Stimulated activated naive CD8-positive, alpha-beta T cell treated with anti-CD3 and anti-CD28 coated beads, Interleukin-15, Interleukin-2, amounts not matched to agents 100 U/mL and 50 U/mL, for 24 hours (primary cell): ENCODE results near the gene NAGK.
"Not testable (repeated sequence)": the region's sequence is repeated elsewhere in the genome, so short reads cannot be mapped to it uniquely, and the experiment has no call there.

ENCODE experiments used
- ATAC-seq: fragments of 150-1000 bp; cut with Tn5 transposase; one replicate; pipeline ENCODE4 v1.10.0; 2021
- DNase-seq: peaks from one replicate; pipeline ENCODE4 v3.0.0; 2021

The NAGK gene

DNA sequence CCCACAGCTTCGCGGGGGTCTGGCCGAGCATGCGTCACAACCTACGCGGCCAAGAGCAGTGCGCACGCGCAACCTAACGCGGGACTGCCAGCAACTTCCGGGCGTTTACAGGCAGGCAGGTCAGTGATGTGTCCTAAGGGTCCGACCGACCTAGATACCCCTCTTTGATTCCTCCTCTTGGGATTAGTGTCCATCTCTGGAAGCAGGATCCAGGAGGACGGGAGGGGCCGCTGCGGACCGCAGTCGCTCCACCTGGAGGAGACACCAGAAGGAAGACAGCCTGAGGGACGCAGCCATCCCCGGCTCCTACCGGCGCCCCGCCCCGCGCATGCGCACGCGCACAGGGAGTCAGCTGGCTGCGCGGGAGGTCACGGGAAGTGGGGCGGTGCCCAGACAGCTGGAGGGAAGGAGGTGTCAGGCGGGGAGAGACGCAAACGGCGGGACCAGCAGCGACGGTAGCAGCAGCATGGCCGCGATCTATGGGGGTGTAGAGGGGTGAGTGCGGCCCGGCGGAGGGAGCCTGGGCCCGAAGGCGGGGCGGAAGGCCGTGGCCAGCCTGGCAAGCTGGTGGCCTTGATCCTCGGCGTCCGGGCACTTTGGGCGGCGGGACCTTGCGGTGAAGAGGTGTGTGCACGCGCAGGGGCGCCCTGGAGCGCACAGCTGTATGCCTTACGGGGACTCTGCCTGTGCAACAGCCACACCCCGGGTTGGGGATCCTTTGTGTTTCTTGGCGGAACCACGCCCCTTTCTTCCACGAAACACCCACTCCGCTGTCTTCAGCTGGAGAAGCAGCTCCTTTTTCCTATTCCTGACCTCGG lies at the start of gene NAGK:
Gene NAGK, plus strand, starts transcription at position 431 of the 818 bp plus-strand sequence. Its CDS starts 36 bp downstream, at position 467.
- peak; percentile 97 for DNase-seq
- peak; percentile 85 for ATAC-seq

DNA sequence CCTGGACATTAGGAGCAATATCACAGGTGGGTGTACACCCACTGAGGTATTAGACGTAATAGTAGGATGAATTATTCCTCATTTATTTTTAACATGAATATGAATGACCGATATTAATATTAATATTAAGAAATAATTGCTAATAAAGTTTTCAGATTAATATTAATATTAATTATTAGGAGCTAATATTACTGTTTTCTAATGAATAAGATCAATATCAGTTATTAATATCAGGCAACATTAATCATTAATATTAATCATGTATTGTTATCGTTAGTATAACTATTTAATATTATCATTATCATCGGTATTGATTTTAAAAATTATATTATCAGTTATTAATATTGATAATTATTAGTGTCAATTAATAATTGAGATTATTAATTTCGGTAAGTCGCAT lies 48.5 kb upstream of the NAGK start:
- not testable (repeated sequence) for ATAC-seq, DNase-seq

DNA sequence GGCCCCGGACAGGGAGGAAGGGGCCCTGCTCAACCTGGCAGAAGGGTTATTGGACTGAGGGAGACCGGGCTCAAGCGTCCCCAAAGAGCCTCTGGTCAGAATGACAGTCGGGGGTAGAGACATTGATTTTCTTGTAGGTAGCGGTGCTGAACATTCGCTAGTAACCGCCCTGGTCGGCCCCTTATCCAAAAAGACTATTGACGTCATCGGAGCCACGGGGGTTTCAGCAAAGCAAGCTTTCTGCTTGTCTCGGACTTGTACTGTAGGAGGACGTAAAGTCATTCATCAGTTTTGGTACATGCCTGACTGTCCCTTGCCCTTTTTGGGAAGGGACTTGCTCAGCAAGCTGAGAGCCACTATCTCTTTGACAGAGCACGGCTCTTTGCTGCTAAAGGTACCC lies 47.1 kb upstream of the NAGK start:
- not testable (repeated sequence) for DNase-seq, ATAC-seq

DNA sequence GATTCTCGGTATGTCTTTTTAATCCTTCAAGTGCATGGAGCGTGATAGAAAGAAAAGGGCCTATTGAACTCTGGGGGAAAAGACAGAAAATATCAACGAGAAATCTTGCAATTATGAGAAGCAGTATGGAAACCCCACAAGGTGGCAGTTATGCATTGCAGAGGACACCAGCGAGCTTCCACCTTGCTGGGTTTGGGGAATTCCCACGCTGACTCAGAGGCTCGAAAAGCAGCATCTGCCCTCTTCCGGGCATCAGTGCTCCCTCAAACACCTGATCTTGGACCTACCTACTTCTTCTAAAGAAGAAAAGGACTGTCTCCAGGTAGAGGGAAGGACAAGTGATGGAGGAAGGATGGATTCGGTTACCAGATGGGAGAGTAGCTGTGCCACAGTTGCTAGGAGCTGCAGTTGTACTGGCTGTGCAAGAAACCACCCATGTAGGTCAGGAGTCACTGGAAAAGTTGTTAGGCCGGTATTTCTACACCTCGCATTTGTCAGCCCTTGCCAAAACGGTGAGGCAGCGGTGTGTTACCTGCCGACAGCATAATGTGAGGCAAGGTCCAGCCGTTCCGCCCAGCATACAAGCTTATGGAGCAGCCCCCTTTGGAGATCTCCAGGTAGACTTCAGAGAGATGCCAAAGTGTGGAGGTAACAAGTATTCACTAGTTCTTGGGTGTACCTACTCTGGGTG lies 44.8 kb upstream of the NAGK start:
- ATAC-seq = not testable (repeated sequence)
- DNase-seq = peak; percentile 71

DNA sequence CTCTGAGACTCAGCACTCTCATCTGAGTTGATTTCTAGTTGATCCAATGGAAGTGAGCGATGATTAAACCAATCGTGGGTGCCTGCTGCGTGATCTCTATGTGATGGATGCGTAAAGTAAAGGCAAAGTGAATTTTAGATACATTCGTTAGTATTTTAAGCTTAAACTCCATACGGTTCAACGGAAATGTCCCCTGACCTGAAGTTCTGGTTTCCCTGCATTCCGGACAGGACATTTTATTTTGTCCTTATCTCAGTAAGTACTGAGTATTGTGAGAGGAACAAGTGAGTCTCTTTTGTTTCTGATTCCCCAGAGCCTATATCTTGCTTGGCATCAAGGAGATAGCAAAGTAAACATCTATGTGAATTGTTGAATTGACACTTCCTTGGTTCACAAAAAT lies 32.2 kb upstream of the NAGK start:
- ATAC-seq, DNase-seq: not testable (repeated sequence)

DNA sequence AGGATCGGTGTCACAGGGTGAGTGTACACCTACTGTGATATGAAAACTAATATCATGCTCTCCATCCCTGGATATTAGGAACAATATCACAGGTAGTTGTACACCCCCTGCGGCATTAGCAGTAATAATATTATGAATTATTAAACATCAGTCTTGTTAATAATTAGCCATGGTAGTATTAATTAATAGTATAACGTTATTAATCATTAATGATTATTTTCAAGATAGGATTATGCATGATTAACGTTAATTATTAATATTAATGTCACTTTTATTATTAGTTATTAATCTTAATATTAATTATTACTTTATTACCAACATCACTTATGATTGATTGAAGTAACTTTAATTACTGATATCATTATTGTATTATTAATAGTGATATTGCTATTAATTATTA lies 26.2 kb upstream of the NAGK start:
- DNase-seq (no peak), ATAC-seq (no peak)

DNA sequence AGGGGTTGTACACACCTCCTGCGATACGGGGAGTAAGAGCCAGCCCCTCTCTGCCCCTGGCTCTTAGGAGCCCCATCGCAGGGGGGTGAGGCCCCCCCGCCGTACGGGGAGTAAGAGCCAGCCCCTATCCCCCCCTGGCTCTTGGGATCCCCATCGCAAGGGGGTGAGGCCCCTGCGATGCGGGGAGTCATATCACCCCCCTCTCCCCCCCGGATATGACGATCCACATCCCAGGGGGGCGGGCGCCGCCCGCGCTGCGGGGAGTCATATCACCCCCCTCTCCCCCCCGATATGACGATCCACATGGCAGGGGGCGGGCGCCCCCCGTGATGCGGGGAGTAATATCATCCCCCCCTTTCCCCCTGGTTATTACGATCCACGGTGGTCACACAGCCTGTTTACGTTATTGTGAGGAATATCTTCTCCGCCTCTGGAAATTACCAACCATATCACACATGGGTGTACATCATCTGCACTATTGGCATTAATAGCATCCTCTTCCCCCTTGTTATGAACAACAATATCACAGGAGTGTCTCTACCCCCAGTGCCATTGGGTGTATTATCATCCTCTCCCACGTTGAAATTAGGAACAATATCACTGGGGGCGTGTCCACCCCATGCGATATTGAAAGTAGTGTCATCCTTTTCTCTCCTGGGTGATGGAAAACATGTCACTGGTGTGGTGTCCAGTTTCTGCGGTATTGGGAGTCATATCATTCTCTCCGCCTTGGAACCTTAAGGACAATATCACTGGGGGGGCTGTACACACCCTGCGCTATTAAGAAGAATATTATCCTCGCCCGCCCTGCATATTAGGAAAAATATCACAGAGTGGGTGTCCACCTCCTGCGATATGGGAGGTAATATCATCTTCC lies 24.7 kb upstream of the NAGK start:
- no peak for ATAC-seq
- DNase-seq = no peak

- ATAC-seq (no peak), DNase-seq (no peak)
Observed at GRCh38 chr2:71045151-71045550, 23.3 kb upstream of the NAGK start.

DNA sequence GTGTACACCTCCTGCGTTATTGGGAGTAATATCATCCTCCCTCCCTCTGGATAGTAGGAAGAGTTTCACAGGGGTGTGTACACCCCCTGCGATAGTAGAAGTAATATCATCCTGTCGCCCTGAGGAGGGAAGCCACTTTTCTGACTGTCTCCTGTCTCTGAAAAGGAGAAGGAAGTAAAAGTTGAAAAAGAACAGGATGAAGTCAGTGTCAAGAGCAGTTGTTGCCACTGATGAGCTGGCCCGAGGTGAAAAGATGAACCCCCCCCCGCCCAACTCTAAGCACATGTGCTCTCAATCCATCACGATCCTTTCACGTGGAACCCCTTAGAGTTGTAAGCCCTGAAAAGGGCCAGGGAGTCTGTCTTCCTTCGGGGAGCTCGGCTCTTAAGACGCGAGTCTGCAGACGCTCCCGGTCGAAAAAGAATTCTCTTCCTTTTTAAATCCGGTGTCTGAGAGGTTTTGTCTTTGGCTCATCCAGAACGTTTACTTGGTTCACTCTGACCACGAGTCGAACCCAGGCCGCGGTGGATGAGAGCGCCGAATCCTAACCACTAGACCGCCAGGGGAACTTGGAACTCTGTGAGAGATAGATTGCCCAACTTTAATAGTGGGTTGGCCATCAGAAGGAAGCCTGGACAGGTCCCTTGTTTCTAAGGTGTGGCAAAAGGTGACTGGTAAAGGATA lies 22.4 kb upstream of the NAGK start:
- ATAC-seq (no peak), DNase-seq (no peak)

- DNase-seq = no peak
- ATAC-seq = no peak
Observed at GRCh38 chr2:71048096-71048495, 20.4 kb upstream of the NAGK start.

GRCh38 chr2:71049704-71050360 lies 18.6 kb upstream of the NAGK start:
- DNase-seq (peak; percentile 61), ATAC-seq (peak; percentile 43)

DNA sequence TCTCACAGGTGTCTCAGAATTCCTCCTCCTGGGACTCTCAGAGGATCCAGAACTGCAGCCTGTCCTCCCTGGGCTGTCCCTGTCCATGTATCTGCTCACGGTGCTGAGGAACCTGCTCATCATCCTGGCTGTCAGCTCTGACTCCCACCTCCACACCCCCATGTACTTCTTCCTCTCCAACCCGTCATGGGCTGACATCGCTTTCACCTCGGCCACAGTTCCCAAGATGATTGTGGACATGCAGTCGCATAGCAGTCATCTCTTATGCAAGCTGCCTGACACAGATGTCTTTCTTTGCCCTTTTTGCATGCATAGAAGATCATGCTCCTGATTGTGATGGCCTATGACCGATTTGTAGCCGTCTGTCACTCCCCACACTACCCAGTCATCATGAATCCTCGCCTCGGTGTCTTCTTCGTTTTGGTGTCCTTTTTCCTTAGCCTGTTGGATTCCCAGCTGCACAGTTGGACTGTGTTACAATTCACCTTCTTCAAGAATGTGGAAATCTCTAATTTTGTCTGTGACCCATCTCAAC lies 13.2 kb upstream of the NAGK start:
- DNase-seq, ATAC-seq: not testable (repeated sequence)

DNA sequence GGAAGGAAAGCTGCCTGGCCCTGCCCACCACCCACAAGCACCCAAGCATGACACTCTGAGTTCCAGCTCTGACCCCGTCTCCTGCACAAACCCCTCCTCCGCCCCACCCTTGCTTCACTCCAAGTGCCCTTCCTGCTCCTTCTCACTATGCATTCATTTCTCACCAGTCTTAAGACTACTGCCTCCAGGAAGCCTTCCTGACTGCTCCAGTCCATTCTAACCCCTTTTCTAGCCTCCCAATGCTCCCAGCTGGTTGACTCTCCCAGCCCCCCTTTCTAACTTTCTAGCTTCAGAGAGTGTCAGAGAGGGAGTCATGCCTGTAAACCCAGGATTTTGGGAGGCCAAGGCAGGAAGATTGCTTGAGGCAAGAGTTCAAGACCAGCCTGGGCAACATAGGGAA lies 8.2 kb upstream of the NAGK start:
- ATAC-seq (no peak), DNase-seq (no peak)

GRCh38 chr2:71060871-71061270 lies 7.6 kb upstream of the NAGK start:
- no peak for DNase-seq
- ATAC-seq = no peak

- DNase-seq (no peak), ATAC-seq (no peak)
Observed at GRCh38 chr2:71063216-71063615, 5.2 kb upstream of the NAGK start.

GRCh38 chr2:71064110-71064611 lies 4.3 kb upstream of the NAGK start:
- no peak for DNase-seq
- ATAC-seq = no peak

- DNase-seq (no peak), ATAC-seq (no peak)
Observed at GRCh38 chr2:71064754-71065621, 3.5 kb upstream of the NAGK start.

- no peak for DNase-seq
- ATAC-seq = no peak
Observed at GRCh38 chr2:71066856-71067255, 1.6 kb upstream of the NAGK start.

DNA sequence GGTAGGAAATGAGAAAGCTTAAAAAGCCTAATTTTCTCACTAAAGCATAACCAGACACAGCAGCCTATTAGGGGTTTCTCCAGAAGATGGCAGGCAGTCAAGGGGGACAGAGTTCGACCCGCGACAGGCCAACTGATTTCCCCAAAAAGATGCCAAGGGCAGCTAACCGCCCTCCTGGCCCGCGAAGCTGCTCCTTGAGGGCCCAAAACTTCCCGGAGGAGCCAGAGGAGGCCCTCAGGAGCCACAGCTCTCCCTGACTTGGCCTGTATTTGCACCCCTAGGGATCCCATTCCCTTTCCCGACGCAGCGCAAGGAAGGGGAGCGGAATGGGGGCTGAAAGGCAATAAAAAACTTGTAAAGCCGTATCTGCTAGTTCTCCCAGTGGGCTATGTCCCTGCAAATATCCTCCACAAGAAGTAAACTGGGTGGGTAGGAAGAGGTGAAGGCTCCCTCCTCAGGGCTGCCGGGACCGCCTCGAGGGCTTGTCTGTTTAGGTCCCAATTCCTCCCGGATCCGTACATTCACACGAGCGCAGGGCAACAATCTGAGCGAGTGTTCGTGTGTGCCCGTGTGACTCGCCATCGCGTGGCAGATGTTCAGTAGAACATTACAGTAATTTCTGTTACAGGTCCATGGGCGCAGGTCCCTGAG lies 756 bp upstream of the NAGK start:
- ATAC-seq (peak; percentile 3), DNase-seq (peak; percentile 31)
